WTC11 (cell line): Measurements from ENCODE around the gene RPL36. TPM values are rescaled to one million over a fixed set of nuclear protein-coding genes. Genes with fewer than 3 reads are reported as not detected.
A peak's percentile ranks its signal among the peaks of the same experiment; 100 is the strongest.

Experiments
- ATAC-seq: fragments of 200-7000 bp; cut with Tn5 transposase; 2 replicates; pipeline ENCODE4 v1.10.0; 2021; ENCODE audit warnings: mild to moderate bottlenecking, moderate library complexity
- CTCF ChIA-PET: fragments of 300-600 bp; sonication (Branson Sonifier 250); formaldehyde crosslinking; loops from one replicate; lab custom pipeline; 2021; ENCODE audit warnings: antibody characterized with exemption; lab: Charles Lee
- POLR2A ChIA-PET: fragments of 350-600 bp; sonication (Branson Sonifier 250); formaldehyde crosslinking; loops from one replicate; lab custom pipeline; 2021; ENCODE audit warnings: antibody characterized with exemption; lab: Charles Lee
- DNase-seq: peaks from one replicate; pipeline ENCODE4 v3.0.0; 2021; ENCODE audit warnings: low spot score
- H3K27ac Mint-ChIP-seq: 2 replicates; pipeline ENCODE4 v1.8.0; 2021; ENCODE audit warnings: mixed read lengths
- H3K27me3 Mint-ChIP-seq: 2 replicates; pipeline ENCODE4 v1.8.0; 2021; ENCODE audit warnings: low read depth, mild to moderate bottlenecking, moderate library complexity, mixed read lengths
- H3K36me3 Mint-ChIP-seq: 2 replicates; pipeline ENCODE4 v1.8.0; 2021; ENCODE audit warnings: mixed read lengths
- H3K4me1 Mint-ChIP-seq: 2 replicates; pipeline ENCODE4 v1.8.0; 2022; ENCODE audit warnings: mixed read lengths
- H3K4me3 Mint-ChIP-seq: 2 replicates; pipeline ENCODE4 v1.8.0; 2021; ENCODE audit warnings: mild to moderate bottlenecking, moderate library complexity, mixed read lengths
- H3K9me3 Mint-ChIP-seq: 2 replicates; pipeline ENCODE4 v1.8.0; 2021; ENCODE audit warnings: mixed read lengths
- CREB1 ChIP-seq: sonication (generic); formaldehyde crosslinking; IDR thresholded peaks from 2 replicates; pipeline ENCODE4 v1.8.0; 2023; ENCODE audit warnings: mild to moderate bottlenecking, missing genetic modification reagents
- CREM ChIP-seq: sonication (generic); formaldehyde crosslinking; IDR thresholded peaks from 2 replicates; pipeline ENCODE4 v1.8.1; 2022; ENCODE audit warnings: mild to moderate bottlenecking, missing genetic modification reagents, moderate library complexity
- ELF4 ChIP-seq: sonication (generic); formaldehyde crosslinking; IDR thresholded peaks from 2 replicates; pipeline ENCODE4 v1.8.1; 2022; ENCODE audit warnings: low read depth, mild to moderate bottlenecking, moderate library complexity, missing genetic modification reagents
- ESRRA ChIP-seq: sonication (generic); formaldehyde crosslinking; IDR thresholded peaks from 2 replicates; pipeline ENCODE4 v1.8.1; 2022; ENCODE audit warnings: mild to moderate bottlenecking, missing genetic modification reagents, borderline replicate concordance
- TP53 ChIP-seq: sonication (generic); formaldehyde crosslinking; IDR thresholded peaks from 2 replicates; pipeline ENCODE4 v1.8.1; 2023; ENCODE audit warnings: mild to moderate bottlenecking, missing genetic modification reagents
- ZNF121 ChIP-seq: sonication (generic); formaldehyde crosslinking; IDR thresholded peaks from 2 replicates; pipeline ENCODE4 v1.8.0; 2023; ENCODE audit warnings: missing genetic modification reagents
- total RNA-seq: library from RNA; stranded (reverse); gene quantifications from 3 replicates; pipeline ENCODE4 v1.2.3, GENCODE V29; 2021
- TF ChIP-seq, protein P1 (sequence below): sonication (generic); formaldehyde crosslinking; IDR thresholded peaks from 2 replicates; pipeline ENCODE4 v1.8.1; 2023; ENCODE audit warnings: mild to moderate bottlenecking, moderate library complexity, missing genetic modification reagents
- TF ChIP-seq, protein P2 (sequence below): sonication (generic); formaldehyde crosslinking; IDR thresholded peaks from 2 replicates; pipeline ENCODE4 v1.8.1; 2022; ENCODE audit warnings: low read depth, missing genetic modification reagents, borderline replicate concordance
- TF ChIP-seq, protein P3 (sequence below): sonication (generic); formaldehyde crosslinking; IDR thresholded peaks from 2 replicates; pipeline ENCODE4 v1.8.0; 2023; ENCODE audit warnings: missing genetic modification reagents, mild to moderate bottlenecking, borderline replicate concordance
- TF ChIP-seq, protein P4 (sequence below): sonication (generic); formaldehyde crosslinking; IDR thresholded peaks from 2 replicates; pipeline ENCODE4 v1.8.1; 2023; ENCODE audit warnings: mild to moderate bottlenecking, missing genetic modification reagents
- TF ChIP-seq, protein P5 (sequence below): fragments of 250-450 bp; sonication (Bioruptor Pico); IDR thresholded peaks from 2 replicates; pipeline ENCODE4 v1.9.0; 2021; ENCODE audit warnings: mild to moderate bottlenecking, borderline replicate concordance
- TF ChIP-seq, protein P6 (sequence below): sonication (generic); formaldehyde crosslinking; IDR thresholded peaks from 2 replicates; pipeline ENCODE4 v1.8.1; 2022; ENCODE audit warnings: missing genetic modification reagents, borderline replicate concordance
- TF ChIP-seq, protein P7 (sequence below): sonication (generic); formaldehyde crosslinking; IDR thresholded peaks from 2 replicates; pipeline ENCODE4 v1.8.0; 2022; ENCODE audit warnings: mild to moderate bottlenecking, missing genetic modification reagents

Gene RPL36
- total RNA-seq, 1 experiment from 2014 or later: 1,080 TPM

DNA sequence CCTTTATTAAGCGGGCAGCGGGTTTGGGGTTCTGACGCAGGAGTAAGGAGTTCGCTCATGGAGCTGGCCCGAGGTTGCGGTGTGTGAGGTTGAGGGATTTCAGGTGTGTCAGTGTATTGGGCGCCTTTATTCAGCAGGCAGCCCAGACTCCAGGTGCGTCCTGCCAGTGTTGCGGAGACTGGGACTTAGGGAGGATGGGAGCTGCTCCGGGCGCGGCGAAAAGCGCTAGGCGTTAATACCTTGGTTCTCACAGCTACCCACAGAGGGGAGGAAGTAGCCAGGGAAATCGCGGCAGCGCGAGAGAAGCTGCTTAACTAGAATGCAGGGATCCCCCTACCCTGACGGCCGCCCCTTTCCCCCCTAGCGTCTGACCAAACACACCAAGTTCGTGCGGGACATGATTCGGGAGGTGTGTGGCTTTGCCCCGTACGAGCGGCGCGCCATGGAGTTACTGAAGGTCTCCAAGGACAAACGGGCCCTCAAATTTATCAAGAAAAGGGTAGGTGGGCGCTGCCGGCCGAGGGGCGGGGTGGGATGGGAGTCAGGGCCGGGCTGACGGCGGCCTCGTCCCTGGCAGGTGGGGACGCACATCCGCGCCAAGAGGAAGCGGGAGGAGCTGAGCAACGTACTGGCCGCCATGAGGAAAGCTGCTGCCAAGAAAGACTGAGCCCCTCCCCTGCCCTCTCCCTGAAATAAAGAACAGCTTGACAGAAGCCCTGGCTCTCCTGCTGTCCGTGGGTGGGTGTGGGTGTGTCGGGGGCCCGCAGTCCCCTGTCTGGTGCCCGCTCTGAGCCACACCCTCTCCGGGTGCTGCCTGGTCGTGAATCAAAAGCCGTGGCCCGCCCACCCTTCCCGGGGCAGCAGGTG, 1.1 kb downstream of the RPL36 start (continued):
- TF ChIP-seq TP53 (CRISPR knock-in tag) (0 out of 2 replicates have a peak, but pooled peaks have one; percentile 14), ELF4 (CRISPR knock-in tag) (no peak), ZNF121 (CRISPR knock-in tag) (no peak), ESRRA (CRISPR knock-in tag) (0 out of 2 replicates have a peak, but pooled peaks have one; percentile 22)
- TF ChIP-seq, protein P1, sequence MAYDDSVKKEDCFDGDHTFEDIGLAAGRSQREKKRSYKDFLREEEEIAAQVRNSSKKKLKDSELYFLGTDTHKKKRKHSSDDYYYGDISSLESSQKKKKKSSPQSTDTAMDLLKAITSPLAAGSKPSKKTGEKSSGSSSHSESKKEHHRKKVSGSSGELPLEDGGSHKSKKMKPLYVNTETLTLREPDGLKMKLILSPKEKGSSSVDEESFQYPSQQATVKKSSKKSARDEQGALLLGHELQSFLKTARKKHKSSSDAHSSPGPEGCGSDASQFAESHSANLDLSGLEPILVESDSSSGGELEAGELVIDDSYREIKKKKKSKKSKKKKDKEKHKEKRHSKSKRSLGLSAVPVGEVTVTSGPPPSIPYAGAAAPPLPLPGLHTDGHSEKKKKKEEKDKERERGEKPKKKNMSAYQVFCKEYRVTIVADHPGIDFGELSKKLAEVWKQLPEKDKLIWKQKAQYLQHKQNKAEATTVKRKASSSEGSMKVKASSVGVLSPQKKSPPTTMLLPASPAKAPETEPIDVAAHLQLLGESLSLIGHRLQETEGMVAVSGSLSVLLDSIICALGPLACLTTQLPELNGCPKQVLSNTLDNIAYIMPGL (CRISPR knock-in tag): no peak
- TF ChIP-seq, protein P2, sequence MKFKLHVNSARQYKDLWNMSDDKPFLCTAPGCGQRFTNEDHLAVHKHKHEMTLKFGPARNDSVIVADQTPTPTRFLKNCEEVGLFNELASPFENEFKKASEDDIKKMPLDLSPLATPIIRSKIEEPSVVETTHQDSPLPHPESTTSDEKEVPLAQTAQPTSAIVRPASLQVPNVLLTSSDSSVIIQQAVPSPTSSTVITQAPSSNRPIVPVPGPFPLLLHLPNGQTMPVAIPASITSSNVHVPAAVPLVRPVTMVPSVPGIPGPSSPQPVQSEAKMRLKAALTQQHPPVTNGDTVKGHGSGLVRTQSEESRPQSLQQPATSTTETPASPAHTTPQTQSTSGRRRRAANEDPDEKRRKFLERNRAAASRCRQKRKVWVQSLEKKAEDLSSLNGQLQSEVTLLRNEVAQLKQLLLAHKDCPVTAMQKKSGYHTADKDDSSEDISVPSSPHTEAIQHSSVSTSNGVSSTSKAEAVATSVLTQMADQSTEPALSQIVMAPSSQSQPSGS (CRISPR knock-in tag): no peak
- TF ChIP-seq, protein P3, sequence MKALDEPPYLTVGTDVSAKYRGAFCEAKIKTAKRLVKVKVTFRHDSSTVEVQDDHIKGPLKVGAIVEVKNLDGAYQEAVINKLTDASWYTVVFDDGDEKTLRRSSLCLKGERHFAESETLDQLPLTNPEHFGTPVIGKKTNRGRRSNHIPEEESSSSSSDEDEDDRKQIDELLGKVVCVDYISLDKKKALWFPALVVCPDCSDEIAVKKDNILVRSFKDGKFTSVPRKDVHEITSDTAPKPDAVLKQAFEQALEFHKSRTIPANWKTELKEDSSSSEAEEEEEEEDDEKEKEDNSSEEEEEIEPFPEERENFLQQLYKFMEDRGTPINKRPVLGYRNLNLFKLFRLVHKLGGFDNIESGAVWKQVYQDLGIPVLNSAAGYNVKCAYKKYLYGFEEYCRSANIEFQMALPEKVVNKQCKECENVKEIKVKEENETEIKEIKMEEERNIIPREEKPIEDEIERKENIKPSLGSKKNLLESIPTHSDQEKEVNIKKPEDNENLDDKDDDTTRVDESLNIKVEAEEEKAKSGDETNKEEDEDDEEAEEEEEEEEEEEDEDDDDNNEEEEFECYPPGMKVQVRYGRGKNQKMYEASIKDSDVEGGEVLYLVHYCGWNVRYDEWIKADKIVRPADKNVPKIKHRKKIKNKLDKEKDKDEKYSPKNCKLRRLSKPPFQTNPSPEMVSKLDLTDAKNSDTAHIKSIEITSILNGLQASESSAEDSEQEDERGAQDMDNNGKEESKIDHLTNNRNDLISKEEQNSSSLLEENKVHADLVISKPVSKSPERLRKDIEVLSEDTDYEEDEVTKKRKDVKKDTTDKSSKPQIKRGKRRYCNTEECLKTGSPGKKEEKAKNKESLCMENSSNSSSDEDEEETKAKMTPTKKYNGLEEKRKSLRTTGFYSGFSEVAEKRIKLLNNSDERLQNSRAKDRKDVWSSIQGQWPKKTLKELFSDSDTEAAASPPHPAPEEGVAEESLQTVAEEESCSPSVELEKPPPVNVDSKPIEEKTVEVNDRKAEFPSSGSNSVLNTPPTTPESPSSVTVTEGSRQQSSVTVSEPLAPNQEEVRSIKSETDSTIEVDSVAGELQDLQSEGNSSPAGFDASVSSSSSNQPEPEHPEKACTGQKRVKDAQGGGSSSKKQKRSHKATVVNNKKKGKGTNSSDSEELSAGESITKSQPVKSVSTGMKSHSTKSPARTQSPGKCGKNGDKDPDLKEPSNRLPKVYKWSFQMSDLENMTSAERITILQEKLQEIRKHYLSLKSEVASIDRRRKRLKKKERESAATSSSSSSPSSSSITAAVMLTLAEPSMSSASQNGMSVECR (CRISPR knock-in tag): 0 out of 2 replicates have a peak, but pooled peaks have one; percentile 18
- TF ChIP-seq, protein P4, sequence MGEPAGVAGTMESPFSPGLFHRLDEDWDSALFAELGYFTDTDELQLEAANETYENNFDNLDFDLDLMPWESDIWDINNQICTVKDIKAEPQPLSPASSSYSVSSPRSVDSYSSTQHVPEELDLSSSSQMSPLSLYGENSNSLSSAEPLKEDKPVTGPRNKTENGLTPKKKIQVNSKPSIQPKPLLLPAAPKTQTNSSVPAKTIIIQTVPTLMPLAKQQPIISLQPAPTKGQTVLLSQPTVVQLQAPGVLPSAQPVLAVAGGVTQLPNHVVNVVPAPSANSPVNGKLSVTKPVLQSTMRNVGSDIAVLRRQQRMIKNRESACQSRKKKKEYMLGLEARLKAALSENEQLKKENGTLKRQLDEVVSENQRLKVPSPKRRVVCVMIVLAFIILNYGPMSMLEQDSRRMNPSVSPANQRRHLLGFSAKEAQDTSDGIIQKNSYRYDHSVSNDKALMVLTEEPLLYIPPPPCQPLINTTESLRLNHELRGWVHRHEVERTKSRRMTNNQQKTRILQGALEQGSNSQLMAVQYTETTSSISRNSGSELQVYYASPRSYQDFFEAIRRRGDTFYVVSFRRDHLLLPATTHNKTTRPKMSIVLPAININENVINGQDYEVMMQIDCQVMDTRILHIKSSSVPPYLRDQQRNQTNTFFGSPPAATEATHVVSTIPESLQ (CRISPR knock-in tag): no peak

DNA sequence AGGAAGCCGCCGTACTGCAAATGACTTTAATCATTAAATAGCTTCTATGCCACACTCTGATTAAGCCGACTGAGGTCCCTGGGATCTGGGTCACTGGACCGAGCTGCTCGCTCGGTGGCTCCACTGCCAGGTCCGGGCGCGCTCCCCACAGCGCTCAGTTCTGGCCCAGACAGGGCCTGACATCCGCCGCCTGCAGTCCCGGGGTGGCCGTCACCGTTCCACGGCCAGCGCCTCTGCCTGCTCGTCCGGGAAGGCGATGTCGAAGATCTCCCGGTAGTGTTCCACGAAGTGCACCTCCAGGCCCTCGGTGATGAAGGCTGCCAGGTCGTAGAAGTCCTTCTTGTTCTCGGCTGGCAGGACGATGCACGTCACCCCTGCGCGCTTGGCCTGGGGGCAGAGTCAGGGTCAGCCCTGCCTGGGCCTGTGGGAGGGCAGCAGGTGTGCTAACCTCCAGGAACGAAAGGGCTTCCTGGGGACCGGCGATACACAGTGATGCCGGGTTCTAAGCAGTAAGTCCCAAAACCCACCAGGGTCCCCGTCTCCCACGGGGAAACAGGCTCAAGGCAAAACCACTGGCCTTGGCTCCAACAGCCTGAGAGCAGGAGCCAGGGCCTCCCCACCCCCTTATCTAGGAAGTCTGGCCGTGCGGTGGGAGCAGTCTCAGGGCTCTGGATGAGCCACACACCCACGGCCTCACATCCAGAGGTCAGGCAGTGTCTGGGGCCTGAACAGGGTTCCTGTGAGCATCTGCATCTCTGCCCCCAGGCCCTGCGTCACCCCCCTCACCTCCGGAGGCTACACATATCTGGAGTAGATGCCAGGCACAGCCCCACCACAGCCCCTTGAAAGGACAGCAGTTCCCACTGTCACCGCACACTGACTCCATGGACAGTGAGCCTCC, 2.0 kb downstream of the RPL36 start:
- Mint-ChIP-seq H3K4me1 (peaks cover 10% of the 10 kb centered on the region; the same call in 1 of the 2 replicates), H3K9me3 (no peaks in the 10 kb centered on the region), H3K36me3 (peaks cover 41% of the 10 kb centered on the region), H3K4me3 (peak overlapping the region; percentile 99), H3K27ac (peak overlapping the region; percentile 70), H3K27me3 (peaks cover 5% of the 10 kb centered on the region; the same call in 1 of the 2 replicates)
- ATAC-seq (no peak), DNase-seq (no peak)
- ChIA-PET POLR2A (interaction anchor here (0.6 to 2.7 kb wide), 2 partner anchors 21 to 28 kb away, joined by 3 to 14 read pairs; partner anchors contain the start of genes CATSPERD and LONP1), CTCF (interaction anchor here (0.5 kb wide), 1 partner anchor 22 kb away, joined by 3 read pairs; no protein-coding TSS in a partner anchor)
- TF ChIP-seq CREM (CRISPR knock-in tag) (0 out of 2 replicates have a peak, but pooled peaks have one; percentile 32), CREB1 (CRISPR knock-in tag) (peak; percentile 22; the same call in 1 of the 2 replicates)
- TF ChIP-seq, protein P5, sequence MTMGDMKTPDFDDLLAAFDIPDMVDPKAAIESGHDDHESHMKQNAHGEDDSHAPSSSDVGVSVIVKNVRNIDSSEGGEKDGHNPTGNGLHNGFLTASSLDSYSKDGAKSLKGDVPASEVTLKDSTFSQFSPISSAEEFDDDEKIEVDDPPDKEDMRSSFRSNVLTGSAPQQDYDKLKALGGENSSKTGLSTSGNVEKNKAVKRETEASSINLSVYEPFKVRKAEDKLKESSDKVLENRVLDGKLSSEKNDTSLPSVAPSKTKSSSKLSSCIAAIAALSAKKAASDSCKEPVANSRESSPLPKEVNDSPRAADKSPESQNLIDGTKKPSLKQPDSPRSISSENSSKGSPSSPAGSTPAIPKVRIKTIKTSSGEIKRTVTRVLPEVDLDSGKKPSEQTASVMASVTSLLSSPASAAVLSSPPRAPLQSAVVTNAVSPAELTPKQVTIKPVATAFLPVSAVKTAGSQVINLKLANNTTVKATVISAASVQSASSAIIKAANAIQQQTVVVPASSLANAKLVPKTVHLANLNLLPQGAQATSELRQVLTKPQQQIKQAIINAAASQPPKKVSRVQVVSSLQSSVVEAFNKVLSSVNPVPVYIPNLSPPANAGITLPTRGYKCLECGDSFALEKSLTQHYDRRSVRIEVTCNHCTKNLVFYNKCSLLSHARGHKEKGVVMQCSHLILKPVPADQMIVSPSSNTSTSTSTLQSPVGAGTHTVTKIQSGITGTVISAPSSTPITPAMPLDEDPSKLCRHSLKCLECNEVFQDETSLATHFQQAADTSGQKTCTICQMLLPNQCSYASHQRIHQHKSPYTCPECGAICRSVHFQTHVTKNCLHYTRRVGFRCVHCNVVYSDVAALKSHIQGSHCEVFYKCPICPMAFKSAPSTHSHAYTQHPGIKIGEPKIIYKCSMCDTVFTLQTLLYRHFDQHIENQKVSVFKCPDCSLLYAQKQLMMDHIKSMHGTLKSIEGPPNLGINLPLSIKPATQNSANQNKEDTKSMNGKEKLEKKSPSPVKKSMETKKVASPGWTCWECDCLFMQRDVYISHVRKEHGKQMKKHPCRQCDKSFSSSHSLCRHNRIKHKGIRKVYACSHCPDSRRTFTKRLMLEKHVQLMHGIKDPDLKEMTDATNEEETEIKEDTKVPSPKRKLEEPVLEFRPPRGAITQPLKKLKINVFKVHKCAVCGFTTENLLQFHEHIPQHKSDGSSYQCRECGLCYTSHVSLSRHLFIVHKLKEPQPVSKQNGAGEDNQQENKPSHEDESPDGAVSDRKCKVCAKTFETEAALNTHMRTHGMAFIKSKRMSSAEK: no peak
- TF ChIP-seq, protein P6, sequence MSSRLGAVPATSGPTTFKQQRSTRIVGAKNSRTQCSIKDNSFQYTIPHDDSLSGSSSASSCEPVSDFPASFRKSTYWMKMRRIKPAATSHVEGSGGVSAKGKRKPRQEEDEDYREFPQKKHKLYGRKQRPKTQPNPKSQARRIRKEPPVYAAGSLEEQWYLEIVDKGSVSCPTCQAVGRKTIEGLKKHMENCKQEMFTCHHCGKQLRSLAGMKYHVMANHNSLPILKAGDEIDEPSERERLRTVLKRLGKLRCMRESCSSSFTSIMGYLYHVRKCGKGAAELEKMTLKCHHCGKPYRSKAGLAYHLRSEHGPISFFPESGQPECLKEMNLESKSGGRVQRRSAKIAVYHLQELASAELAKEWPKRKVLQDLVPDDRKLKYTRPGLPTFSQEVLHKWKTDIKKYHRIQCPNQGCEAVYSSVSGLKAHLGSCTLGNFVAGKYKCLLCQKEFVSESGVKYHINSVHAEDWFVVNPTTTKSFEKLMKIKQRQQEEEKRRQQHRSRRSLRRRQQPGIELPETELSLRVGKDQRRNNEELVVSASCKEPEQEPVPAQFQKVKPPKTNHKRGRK (CRISPR knock-in tag): no peak
- TF ChIP-seq, protein P7, sequence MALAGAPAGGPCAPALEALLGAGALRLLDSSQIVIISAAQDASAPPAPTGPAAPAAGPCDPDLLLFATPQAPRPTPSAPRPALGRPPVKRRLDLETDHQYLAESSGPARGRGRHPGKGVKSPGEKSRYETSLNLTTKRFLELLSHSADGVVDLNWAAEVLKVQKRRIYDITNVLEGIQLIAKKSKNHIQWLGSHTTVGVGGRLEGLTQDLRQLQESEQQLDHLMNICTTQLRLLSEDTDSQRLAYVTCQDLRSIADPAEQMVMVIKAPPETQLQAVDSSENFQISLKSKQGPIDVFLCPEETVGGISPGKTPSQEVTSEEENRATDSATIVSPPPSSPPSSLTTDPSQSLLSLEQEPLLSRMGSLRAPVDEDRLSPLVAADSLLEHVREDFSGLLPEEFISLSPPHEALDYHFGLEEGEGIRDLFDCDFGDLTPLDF: peak; percentile 50; the same call in 1 of the 2 replicates
